Kidney epithelial cell (primary cell): ENCODE results near the gene IL4R. TPM values are rescaled to one million over a fixed set of nuclear protein-coding genes. Genes with fewer than 3 reads are reported as not detected.

Experiments
- DNase-seq: peaks from one replicate; pipeline ENCODE4 v3.0.0-alpha.2; 2010; ENCODE audit warnings: low read depth
- H3K27me3 ChIP-seq: 2 replicates; pipeline ENCODE4 v1.6.0; 2011; ENCODE audit warnings: low read length; ENCODE audit not compliant: control insufficient read depth, insufficient read depth
- H3K36me3 ChIP-seq: 2 replicates; pipeline ENCODE4 v1.5.1; 2011; ENCODE audit warnings: low read length; ENCODE audit not compliant: control insufficient read depth, insufficient read depth
- H3K4me3 ChIP-seq: 2 replicates; pipeline ENCODE4 v1.5.1; 2011; ENCODE audit warnings: low read depth, mild to moderate bottlenecking, control low read depth, low read length
- CTCF ChIP-seq: IDR thresholded peaks from 2 replicates; pipeline ENCODE4 v1.5.1; 2011; ENCODE audit warnings: mild to moderate bottlenecking, moderate library complexity, low read length, control low read depth, inconsistent platforms; ENCODE audit not compliant: insufficient read depth, poor library complexity, severe bottlenecking
- total RNA-seq: library from RNA; depleted of rRNA; stranded (reverse); fragments of >200 nt; gene quantifications from 2 replicates; pipeline ENCODE4 v1.2.3, GENCODE V29; 2015

Gene IL4R
- total RNA-seq, 1 donor from 2014 or later, result 52.1 TPM

- DNase-seq, result no peak
- Histone ChIP-seq H3K4me3 (no peak overlapping the region), H3K36me3 (no peaks in the 10 kb centered on the region), H3K27me3 (no peaks in the 10 kb centered on the region)
- TF ChIP-seq CTCF, result no peak
Observed at GRCh38 chr16:27318392-27319256, 4.8 kb downstream of the IL4R start.

GRCh38 chr16:27319257-27319965, 5.6 kb downstream of the IL4R start:
- H3K4me3 ChIP-seq, result no peak overlapping the region
- TF ChIP-seq CTCF, result no peak

GRCh38 chr16:27320261-27321012, 6.7 kb downstream of the IL4R start:
- no peak for TF ChIP-seq CTCF
- H3K36me3 ChIP-seq, result no peaks in the 10 kb centered on the region

More at GRCh38 chr16:27319257-27319965, 5.6 kb downstream of the IL4R start:
- H3K36me3 ChIP-seq, result no peaks in the 10 kb centered on the region
- no peak for DNase-seq
- no peaks in the 10 kb centered on the region for H3K27me3 ChIP-seq

GRCh38 chr16:27321013-27321915, 7.5 kb downstream of the IL4R start:
- Histone ChIP-seq H3K36me3 (no peaks in the 10 kb centered on the region), H3K27me3 (no peaks in the 10 kb centered on the region), H3K4me3 (no peak overlapping the region)
- no peak for DNase-seq
- no peak for TF ChIP-seq CTCF

More at GRCh38 chr16:27320261-27321012, 6.7 kb downstream of the IL4R start:
- no peak for DNase-seq
- Histone ChIP-seq H3K4me3 (no peak overlapping the region), H3K27me3 (no peaks in the 10 kb centered on the region)
